NT2/D1 (cell line): Measurements from ENCODE around the gene RIC8A.

Source experiments
- YY1 ChIP-seq: IDR thresholded peaks from 2 replicates; pipeline ENCODE4 v1.6.1; 2011; ENCODE audit not compliant: insufficient read length, insufficient read depth
- ZNF274 ChIP-seq: IDR thresholded peaks from 2 replicates; pipeline ENCODE4 v1.6.1; 2011; ENCODE audit warnings: mild to moderate bottlenecking, low read depth, low read length

GRCh38 chr11:235609-235996 lies 28.1 kb downstream of the RIC8A start:
- no peak for TF ChIP-seq ZNF274
- no peak for TF ChIP-seq YY1
